T-helper 2 cell treated with Interferon-gamma antibody and Interleukin-4, amounts not matched to agents 100 ng/mL and 5 ng/mL, for 36 hours (primary cell): ENCODE measurements around the gene KLRC1. TPM values are rescaled to one million over a fixed set of nuclear protein-coding genes. Genes with fewer than 3 reads are reported as not detected.
"Not testable (repeated sequence)": the region's sequence is repeated elsewhere in the genome, so short reads cannot be mapped to it uniquely, and the experiment has no call there.

ENCODE experiments used
- intact Hi-C: fragments of 100-400 bp; cut with micrococcal nuclease; formaldehyde crosslinking; loops from one replicate; pipeline ENCODE4 v1.15.1; 2023
- total RNA-seq: library from RNA; stranded (reverse); gene quantifications from 2 replicates; pipeline ENCODE4 v1.2.3, GENCODE V29; 2022

The KLRC1 gene
- total RNA-seq, result not detected in 2 replicates

- intact Hi-C loops, result no loop called here
These were observed at the start of gene KLRC1 for GRCh38 chr12:10453156-10453555. Gene KLRC1, minus strand, starts transcription at chr12:10453377. Its CDS starts 2,221 bp downstream, at chr12:10451156.

GRCh38 chr12:10501030-10501429 lies 47.9 kb upstream of the KLRC1 start:
- intact Hi-C loops, result no loop called here

DNA sequence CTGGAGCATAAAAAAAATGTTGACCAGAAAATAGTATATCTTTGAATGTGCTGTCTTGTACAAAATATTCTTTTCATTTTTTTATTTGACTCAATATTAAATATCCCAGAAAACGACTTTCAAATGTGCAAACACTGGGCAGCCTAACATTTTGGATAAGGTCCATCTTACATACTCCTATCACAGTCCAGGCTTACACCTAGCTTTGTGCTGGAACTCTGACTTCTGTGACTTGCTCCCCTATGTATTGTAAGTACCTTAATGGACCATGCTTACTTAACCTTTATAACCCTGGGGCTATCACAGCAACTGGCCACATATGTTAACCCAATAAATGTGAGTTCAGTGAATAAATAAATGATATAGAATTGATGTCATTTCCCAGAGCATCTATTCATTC lies 44.9 kb upstream of the KLRC1 start:
- intact Hi-C loops, result no loop called here

DNA sequence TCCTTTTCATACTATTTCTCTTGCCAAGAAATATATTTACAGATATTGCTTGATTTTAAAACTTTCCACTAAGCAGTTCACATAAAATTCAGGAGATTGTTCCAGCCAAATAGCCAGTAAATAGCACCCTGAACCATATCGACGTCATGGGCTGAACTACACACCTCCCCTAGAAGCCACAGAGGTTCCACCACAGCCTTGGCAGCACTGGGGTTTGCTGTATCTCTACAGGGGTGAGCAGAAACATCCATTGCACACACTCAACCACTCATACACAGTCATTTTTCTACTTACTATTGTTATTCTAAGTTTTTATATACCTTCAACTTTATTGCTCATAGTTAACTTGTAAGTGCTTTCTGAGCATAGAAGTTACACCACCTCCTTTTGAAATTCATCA lies 44.4 kb upstream of the KLRC1 start:
- intact Hi-C loops, result no loop called here

DNA sequence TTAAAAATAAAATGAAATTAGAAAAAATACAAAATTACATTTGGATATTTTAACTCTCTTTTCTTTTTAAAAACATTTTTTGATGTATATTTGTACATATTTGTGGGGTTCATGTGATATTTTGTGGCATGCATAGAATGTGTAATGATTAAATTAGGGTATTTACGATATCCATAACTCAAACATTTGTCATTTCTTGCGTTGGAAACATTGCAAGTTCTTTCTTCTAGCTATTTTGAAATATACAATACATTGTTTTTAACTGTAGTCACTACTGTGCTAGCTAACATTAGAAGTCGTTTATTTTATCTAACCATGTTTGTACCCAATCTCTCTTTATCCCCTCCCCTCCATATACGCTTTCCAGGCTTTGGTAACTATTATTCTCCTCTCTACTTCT lies 38.6 kb upstream of the KLRC1 start:
- intact Hi-C loops, result no loop called here

- intact Hi-C loops, result not testable (repeated sequence)
These were observed 34.2 kb upstream of the KLRC1 start for GRCh38 chr12:10487328-10487727.

DNA sequence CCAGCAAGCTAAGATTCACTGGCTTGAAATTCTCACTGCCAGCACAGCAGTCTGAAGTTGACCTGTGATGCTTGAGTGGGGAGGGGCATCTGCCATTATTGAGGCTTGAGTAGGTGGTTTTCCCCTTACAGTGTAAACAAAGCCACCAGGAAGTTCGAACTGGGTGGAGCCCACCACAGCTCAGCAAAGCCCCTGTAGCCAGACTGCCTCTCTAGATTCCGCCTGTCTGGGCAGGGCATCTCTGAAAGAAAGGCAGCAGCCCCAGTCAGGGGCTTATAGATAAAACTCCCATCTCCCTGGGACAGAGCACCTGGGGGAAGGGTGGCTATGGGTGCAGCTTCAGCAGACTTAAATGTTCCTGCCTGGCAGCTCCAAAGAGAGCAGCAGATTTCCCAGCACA lies 28.7 kb upstream of the KLRC1 start:
- intact Hi-C loops, result not testable (repeated sequence)

- intact Hi-C loops, result not testable (repeated sequence)
These were observed 19.6 kb upstream of the KLRC1 start for GRCh38 chr12:10472808-10473207.

DNA sequence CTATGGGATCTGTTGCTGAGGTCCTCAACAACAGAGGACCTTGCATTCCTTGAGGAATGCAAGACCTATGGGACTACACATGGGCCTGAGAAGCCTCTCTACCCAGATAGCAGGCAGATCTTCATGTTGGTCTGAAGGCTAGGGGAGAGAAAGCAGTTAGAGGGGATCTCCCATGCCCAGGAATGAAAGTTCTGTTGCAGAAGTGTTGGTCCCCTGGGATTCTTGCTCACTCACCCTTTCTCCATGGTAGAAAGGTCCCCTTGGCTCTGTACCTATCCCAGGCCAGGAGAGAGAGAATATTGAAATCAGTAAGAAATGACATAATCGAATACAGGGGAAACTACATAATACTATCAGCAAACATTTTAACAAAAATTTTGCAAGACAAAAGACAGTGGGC lies 16.5 kb upstream of the KLRC1 start:
- intact Hi-C loops, result no loop called here

DNA sequence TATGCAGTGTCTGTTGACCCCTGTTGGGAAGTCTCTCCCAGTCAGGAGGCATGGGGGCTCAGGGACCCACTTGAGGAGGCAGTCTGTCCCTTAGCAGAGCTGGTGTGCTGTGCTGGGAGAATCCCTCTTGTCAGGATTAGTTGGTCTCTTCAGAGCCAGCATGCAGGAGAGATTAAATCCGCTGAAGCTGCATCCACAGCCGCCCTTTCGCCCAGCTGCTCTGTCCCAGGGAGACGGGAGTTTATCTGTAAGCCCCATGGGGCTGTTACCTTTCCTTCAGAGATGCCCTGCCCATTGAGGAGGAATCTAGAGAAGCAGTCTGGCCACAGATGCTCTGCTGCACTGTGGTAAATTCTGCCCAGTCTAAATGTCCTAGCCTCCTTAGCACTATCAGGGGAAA lies 13.1 kb upstream of the KLRC1 start:
- intact Hi-C loops, result no loop called here

DNA sequence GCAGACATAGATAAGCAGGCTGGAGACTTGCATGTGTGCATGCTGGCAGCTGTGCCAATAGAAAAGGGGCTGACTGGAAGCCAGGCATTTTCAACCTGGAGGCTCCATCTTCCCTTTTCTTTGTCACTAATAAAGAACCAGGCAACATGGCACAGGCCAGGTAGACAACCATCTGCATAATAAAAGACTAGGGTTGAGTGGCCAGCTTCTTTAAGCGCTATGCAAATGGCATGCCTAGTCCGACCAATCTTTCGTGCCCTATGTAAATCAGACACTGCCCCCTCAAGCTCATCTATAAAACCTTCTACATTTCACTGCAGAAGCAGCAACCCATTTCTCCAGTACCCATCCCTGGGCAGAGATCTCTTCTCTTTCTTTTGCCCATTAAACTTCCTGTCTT lies 4.6 kb upstream of the KLRC1 start:
- intact Hi-C loops, result no loop called here

- intact Hi-C loops, result no loop called here
These were observed 3.7 kb upstream of the KLRC1 start for GRCh38 chr12:10456856-10457255.

DNA sequence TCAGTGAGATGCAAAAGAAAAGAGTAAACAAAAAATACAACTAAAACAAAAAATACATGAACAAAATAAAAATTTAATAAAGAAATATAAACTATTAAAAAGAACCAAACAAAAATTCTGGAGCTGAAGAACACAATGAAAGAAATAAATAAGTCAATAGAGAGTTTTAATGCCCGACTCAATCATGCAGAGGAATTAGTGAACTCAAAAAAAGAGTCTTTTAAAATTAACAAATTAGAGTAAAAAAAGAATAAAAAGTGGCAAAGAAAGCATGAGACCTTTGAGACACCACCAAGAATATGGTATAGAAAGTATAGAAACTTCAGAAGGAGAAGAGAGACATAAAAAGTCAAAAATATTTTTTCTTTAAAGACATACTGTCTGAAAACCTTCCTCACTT lies 2.6 kb upstream of the KLRC1 start:
- intact Hi-C loops, result no loop called here

- intact Hi-C loops, result no loop called here
These were observed 1.4 kb upstream of the KLRC1 start for GRCh38 chr12:10454531-10454930.

DNA sequence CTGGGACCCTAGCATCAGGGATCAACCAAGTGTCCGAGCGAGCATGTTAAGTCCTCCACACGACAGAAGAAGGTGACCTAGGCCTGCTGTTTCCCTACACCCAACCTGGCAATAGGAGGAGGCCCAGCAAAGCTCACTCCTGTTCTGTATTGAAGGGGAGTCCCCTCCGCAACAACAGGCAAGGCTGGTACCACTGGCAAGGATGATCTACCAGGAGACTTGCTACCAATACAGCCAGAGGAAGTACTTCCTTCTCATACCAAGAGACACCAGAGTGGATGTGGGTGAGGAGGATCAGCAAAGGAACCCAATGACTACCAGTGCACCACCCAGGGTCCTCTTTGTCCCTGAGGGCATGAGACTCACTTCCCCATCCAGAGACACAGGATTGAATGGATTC lies 4.9 kb downstream of the KLRC1 start:
- intact Hi-C loops, result no loop called here

GRCh38 chr12:10446052-10446451 lies 7.1 kb downstream of the KLRC1 start:
- intact Hi-C loops, result not testable (repeated sequence)

GRCh38 chr12:10441144-10441543 lies 12.0 kb downstream of the KLRC1 start:
- intact Hi-C loops, result not testable (repeated sequence)

- intact Hi-C loops, result not testable (repeated sequence)
These were observed 13.4 kb downstream of the KLRC1 start for GRCh38 chr12:10439608-10440274.

- intact Hi-C loops, result not testable (repeated sequence)
These were observed 15.6 kb downstream of the KLRC1 start for GRCh38 chr12:10437601-10438000.

DNA sequence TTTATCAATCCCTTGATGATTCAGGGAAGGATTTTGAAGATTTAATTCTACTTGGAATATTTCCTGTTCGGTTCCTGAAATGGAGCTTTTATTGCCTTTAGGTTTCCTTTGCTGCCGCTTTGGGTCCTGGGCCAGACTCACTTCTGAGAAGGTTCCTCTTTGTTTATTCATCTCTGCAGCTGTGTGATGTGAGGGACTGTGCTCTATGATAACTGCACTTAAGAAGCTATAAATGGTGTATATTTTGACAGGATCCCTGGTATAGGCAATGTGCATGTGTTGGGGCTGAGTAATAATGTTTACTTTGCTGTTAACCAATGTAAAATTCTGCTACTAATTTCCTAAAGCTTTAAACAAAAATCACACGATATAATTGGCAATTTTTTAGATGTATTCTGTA lies 17.4 kb downstream of the KLRC1 start, which contains the start of gene KLRC2:
KLRC2 (minus strand) TSS at position 195 of the 400 bp plus-strand sequence; CDS start at position 171, 24 bp downstream.
- intact Hi-C loops, result not testable (repeated sequence)

- intact Hi-C loops, result not testable (repeated sequence)
These were observed 22.6 kb downstream of the KLRC1 start for GRCh38 chr12:10430623-10431022.

DNA sequence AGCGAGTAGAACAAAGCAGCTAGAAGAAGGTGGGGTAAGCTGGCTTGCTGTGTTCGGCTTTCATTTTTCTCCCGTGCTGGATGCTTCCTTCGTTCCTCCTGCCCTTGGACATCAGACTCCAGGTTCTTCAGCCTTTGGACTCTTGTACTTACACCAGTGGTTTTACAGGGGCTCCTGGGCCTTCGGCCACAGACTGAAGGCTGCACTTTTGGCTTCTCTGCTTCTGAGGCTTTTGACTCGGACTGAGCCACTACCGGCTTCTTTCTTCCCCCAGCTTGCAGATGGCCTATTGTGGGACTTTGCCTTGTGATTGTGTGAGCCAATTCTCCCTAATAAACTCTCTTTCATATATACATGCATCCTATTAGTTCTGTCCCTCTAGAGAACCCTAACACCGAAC lies 27.2 kb downstream of the KLRC1 start:
- intact Hi-C loops, result not testable (repeated sequence)

- intact Hi-C loops, result not testable (repeated sequence)
These were observed 28.8 kb downstream of the KLRC1 start for GRCh38 chr12:10424260-10424899.
